Vagina (tissue), 2 donors: Measurements from ENCODE around the gene DCHS2.

ENCODE experiments used
- CTCF ChIP-seq, 3 experiments: fragments of 450-650 bp in 2 of 3; fragments of 200-600 bp in 1 of 3; sonication (generic) in 1 of 3; IDR thresholded peaks; one replicate each; pipeline ENCODE4 v1.5.1; 2017 to 2019; ENCODE audit warnings: antibody characterized with exemption in 3 of 3, mild to moderate bottlenecking in 2 of 3, moderate library complexity in 2 of 3
- POLR2A ChIP-seq, 2 donors: fragments of 450-650 bp; IDR thresholded peaks; one replicate each; pipeline ENCODE4 v1.6.1; 2017; ENCODE audit warnings: antibody characterized with exemption in 2 of 2, mild to moderate bottlenecking in 2 of 2, moderate library complexity in 2 of 2
- POLR2AphosphoS5 ChIP-seq, 2 donors: sonication (generic); formaldehyde crosslinking; IDR thresholded peaks; one replicate each; pipeline ENCODE4 v1.9.0; 2017; ENCODE audit warnings: antibody characterized with exemption in 2 of 2, mild to moderate bottlenecking in 2 of 2, low read depth in 1 of 2; ENCODE audit not compliant: insufficient read depth in 1 of 2

- TF ChIP-seq CTCF (IDR thresholded peaks at IDR 0.05) (no peak), POLR2A (IDR thresholded peaks at IDR 0.05) (no peak), POLR2AphosphoS5 (IDR thresholded peaks at IDR 0.05; ENCODE audit: insufficient read depth in 1 of 2, low read depth in 1 of 2) (no peak)
Observed at GRCh38 chr4:154218051-154218450, 273.5 kb downstream of the DCHS2 start.
